ENCODE measurements around the gene RNF121. TPM values are rescaled to one million over a fixed set of nuclear protein-coding genes. Genes with fewer than 3 reads are reported as not detected.

RNF121 gene
- total and polyA plus RNA-seq, 2 donors (not counting 1 experiment from before 2014, with no cell fraction given), result 31.7 to 56.0 TPM

Other genes starting within 250 kb of the RNF121 start
- gene DEFB108B, start 95.8 kb upstream of the RNF121 start, total RNA-seq, result not detected in 2 replicates
- gene DEFB108B, start 95.8 kb upstream of the RNF121 start, polyA plus RNA-seq, result not detected in 2 replicates
- gene DEFB131B, start 50.6 kb upstream of the RNF121 start, total RNA-seq, result not detected in 2 replicates
- gene DEFB131B, start 50.6 kb upstream of the RNF121 start, polyA plus RNA-seq, result not detected in 2 replicates
- gene XNDC1N, start 452 bp upstream of the RNF121 start, total RNA-seq, result 33.2 and 34.2 TPM in 2 replicates
- gene XNDC1N, start 452 bp upstream of the RNF121 start, polyA plus RNA-seq, result 5.8 and 6.6 TPM in 2 replicates
- 25.9 and 30.7 TPM in 2 replicates for gene IL18BP, start 69.9 kb downstream of the RNF121 start, total RNA-seq
- 23.3 and 37.3 TPM in 2 replicates for gene IL18BP, start 69.9 kb downstream of the RNF121 start, polyA plus RNA-seq
- 297 and 300 TPM in 2 replicates for gene NUMA1, start 151.5 kb downstream of the RNF121 start, total RNA-seq
- 168 and 186 TPM in 2 replicates for gene NUMA1, start 151.5 kb downstream of the RNF121 start, polyA plus RNA-seq
- gene LRRC51, start 151.8 kb downstream of the RNF121 start, total RNA-seq, result 5.5 and 7.7 TPM in 2 replicates
- gene LRRC51, start 151.8 kb downstream of the RNF121 start, polyA plus RNA-seq, result 1.3 and 1.4 TPM in 2 replicates
- gene LAMTOR1, start 174.3 kb downstream of the RNF121 start, total RNA-seq, result 71.0 and 78.4 TPM in 2 replicates
- gene LAMTOR1, start 174.3 kb downstream of the RNF121 start, polyA plus RNA-seq, result 71.6 and 104 TPM in 2 replicates
- gene TOMT, start 176.9 kb downstream of the RNF121 start, total RNA-seq, result not detected in 2 replicates
- gene TOMT, start 176.9 kb downstream of the RNF121 start, polyA plus RNA-seq, result not detected in 2 replicates
- gene ANAPC15, start 183.6 kb downstream of the RNF121 start, total RNA-seq, result 27.1 and 29.2 TPM in 2 replicates
- gene ANAPC15, start 183.6 kb downstream of the RNF121 start, polyA plus RNA-seq, result 27.7 and 30.0 TPM in 2 replicates
- not detected in 2 replicates for gene FOLR3, start 206.7 kb downstream of the RNF121 start, total RNA-seq
- 0.10 and 0.17 TPM in 2 replicates for gene FOLR3, start 206.7 kb downstream of the RNF121 start, polyA plus RNA-seq